ENCODE data around the gene MEOX2. TPM values are rescaled to one million over a fixed set of nuclear protein-coding genes. Genes with fewer than 3 reads are reported as not detected.

The MEOX2 gene
- not detected for polyA plus RNA-seq (2012; ENCODE audit: low read depth, missing spikeins)

DNA sequence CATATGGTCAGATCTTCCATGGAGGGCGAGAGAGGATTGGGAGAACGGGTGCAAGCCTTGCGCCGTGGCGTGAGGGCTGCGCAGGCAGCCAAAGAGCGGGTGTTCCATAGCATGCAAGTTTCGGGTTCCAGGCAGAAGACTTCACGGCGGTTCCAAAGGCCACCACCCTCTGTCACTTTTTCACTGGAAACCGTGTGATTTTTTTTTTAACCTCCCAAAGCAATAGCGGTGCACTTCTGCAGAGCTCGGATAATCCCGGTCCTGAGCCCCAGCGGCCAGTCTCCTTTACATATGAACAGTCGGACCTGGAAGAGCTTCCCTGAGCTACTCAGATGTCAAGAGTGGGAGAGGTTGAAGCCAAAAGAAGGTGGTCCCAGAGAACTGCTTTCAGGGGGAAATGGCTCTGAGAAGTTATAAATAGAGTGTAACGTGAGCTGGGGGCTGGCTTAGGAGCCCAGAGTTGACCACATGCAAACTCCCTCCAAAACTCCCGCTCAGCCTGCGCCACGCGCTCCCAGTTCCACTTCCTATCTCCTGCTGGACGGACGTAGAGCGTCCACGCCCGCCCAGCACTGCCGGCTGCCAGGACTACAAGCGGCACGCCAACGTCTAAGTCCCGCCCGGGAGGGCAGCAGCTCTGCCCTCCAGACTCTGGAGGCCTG, at the start of gene MEOX2:
Gene MEOX2 (minus strand): TSS at position 389 of the 662 bp plus-strand sequence. CDS start 281 bp downstream, at position 108.
- no peak for TF ChIP-seq POLR2AphosphoS5 (IDR thresholded peaks at IDR 0.05; ENCODE audit: low read depth, low read length)
- TF ChIP-seq PAX5 (IDR thresholded peaks at IDR 0.05; ENCODE audit: insufficient read depth, low read length, severe bottlenecking) = no peak
- TF ChIP-seq SPI1 (IDR thresholded peaks at IDR 0.05; ENCODE audit: low read depth, low read length) = no peak
- no peak for TF ChIP-seq POU2F2 (IDR thresholded peaks at IDR 0.05; ENCODE audit: low read depth, low read length)
- no peak for TF ChIP-seq POLR2A (IDR thresholded peaks at IDR 0.05; ENCODE audit: low read depth, low read length)
- no peak for TF ChIP-seq TAF1 (IDR thresholded peaks at IDR 0.05; ENCODE audit: low read depth, low read length)
- no peak for FAIRE-seq
- DNase-seq (ENCODE audit: insufficient read length, low spot score) = no peak

DNA sequence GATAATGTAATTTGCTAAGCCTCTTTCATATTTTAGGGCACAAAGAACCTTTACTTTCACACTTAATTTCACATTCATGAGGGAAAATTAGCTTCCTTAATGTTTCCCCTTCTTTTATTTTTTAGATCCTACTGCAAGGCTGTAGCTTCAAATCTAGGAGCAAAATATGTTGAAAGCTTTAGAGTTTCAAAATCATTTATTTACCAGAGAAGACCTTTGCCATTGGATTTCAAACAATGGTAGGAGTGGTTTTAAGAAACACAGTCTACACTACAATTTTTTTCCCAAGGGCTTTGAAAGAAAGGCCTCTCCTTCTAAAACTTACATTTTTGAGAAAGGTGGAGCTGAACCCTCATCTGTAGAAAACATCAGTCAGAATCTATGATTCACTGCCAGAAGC, 43.3 kb upstream of the MEOX2 start:
- no peak for FAIRE-seq
- TF ChIP-seq PAX5 (IDR thresholded peaks at IDR 0.05; ENCODE audit: insufficient read depth, low read length, severe bottlenecking) = no peak
- TF ChIP-seq SPI1 (IDR thresholded peaks at IDR 0.05; ENCODE audit: low read depth, low read length) = no peak
- no peak for TF ChIP-seq POU2F2 (IDR thresholded peaks at IDR 0.05; ENCODE audit: low read depth, low read length)
- no peak for TF ChIP-seq TAF1 (IDR thresholded peaks at IDR 0.05; ENCODE audit: low read depth, low read length)
- TF ChIP-seq POLR2A (IDR thresholded peaks at IDR 0.05; ENCODE audit: low read depth, low read length) = no peak
- TF ChIP-seq POLR2AphosphoS5 (IDR thresholded peaks at IDR 0.05; ENCODE audit: low read depth, low read length) = no peak
- DNase-seq (ENCODE audit: insufficient read length, low spot score) = no peak

DNA sequence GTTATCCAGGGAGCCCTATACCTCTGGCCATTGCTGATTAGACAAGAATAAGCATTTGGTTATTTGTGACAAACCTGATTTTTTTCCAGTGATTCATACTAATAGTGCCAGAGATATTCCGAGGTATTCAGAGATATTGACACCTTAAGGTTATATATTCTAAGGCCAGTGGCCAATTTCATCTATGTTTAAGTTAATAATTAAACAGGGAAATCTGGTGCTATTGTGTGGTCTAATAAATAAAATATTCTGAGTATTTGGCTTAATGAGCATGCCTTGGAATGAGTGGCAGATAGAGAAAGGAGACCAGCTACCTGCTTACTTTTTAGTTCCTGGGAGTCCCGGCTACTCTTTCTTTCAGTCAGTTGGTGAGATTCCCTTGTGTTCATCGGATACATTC, 38.6 kb upstream of the MEOX2 start:
- TF ChIP-seq POU2F2 (IDR thresholded peaks at IDR 0.05; ENCODE audit: low read depth, low read length) (no peak), SPI1 (IDR thresholded peaks at IDR 0.05; ENCODE audit: low read depth, low read length) (no peak), TAF1 (IDR thresholded peaks at IDR 0.05; ENCODE audit: low read depth, low read length) (no peak), POLR2AphosphoS5 (IDR thresholded peaks at IDR 0.05; ENCODE audit: low read depth, low read length) (no peak), PAX5 (IDR thresholded peaks at IDR 0.05; ENCODE audit: insufficient read depth, low read length, severe bottlenecking) (no peak), POLR2A (IDR thresholded peaks at IDR 0.05; ENCODE audit: low read depth, low read length) (no peak)
- DNase-seq (ENCODE audit: insufficient read length, low spot score) (no peak), FAIRE-seq (no peak)

DNA sequence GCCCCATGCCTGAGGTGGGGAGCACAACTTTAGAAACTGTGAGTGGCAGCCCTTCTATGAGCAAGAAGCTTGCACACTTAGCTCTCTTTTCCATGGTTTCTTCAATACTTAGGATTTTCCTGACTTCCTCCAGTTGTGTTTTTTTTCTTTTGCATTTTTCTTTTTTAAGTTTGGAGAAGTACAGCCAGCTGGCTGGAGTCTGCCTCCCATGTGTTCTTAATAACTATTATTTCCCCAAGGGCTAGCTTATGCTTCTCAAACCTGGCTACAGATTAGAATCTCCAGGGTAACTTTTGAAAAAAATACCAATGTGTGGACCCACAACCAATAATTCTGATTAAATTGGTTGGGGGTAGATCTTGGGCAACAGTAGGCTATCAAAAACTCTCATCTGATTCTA, 37.4 kb upstream of the MEOX2 start:
- TF ChIP-seq TAF1 (IDR thresholded peaks at IDR 0.05; ENCODE audit: low read depth, low read length) (no peak), PAX5 (IDR thresholded peaks at IDR 0.05; ENCODE audit: insufficient read depth, low read length, severe bottlenecking) (no peak), POLR2A (IDR thresholded peaks at IDR 0.05; ENCODE audit: low read depth, low read length) (no peak), SPI1 (IDR thresholded peaks at IDR 0.05; ENCODE audit: low read depth, low read length) (no peak), POLR2AphosphoS5 (IDR thresholded peaks at IDR 0.05; ENCODE audit: low read depth, low read length) (no peak), POU2F2 (IDR thresholded peaks at IDR 0.05; ENCODE audit: low read depth, low read length) (no peak)
- DNase-seq (ENCODE audit: insufficient read length, low spot score) = no peak
- no peak for FAIRE-seq

GRCh38 chr7:15720849-15721471, 34.5 kb upstream of the MEOX2 start:
- TF ChIP-seq SPI1 (IDR thresholded peaks at IDR 0.05; ENCODE audit: low read depth, low read length) (no peak), POU2F2 (IDR thresholded peaks at IDR 0.05; ENCODE audit: low read depth, low read length) (no peak), POLR2AphosphoS5 (IDR thresholded peaks at IDR 0.05; ENCODE audit: low read depth, low read length) (no peak), PAX5 (IDR thresholded peaks at IDR 0.05; ENCODE audit: insufficient read depth, low read length, severe bottlenecking) (no peak), TAF1 (IDR thresholded peaks at IDR 0.05; ENCODE audit: low read depth, low read length) (no peak), POLR2A (IDR thresholded peaks at IDR 0.05; ENCODE audit: low read depth, low read length) (no peak)
- DNase-seq (ENCODE audit: insufficient read length, low spot score) = no peak
- FAIRE-seq = no peak

DNA sequence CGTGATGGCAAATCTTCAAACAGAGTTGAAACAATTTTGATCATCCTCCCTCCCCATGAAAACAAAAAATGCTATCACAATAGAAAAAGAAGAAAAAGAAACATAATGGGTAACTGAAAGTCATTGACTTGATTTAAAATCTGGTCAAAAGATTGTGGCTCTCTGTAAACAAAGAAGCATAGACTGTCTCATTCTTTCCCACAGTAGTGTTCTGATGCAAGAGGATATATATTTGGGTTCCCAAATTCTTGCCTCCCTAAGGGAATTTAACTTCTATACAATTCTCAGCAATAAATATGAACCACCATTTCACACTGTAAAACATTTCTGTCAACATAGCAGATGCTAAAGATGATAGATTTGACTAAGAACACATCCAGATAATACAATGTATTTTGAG, 32.8 kb upstream of the MEOX2 start:
- FAIRE-seq = no peak
- TF ChIP-seq SPI1 (IDR thresholded peaks at IDR 0.05; ENCODE audit: low read depth, low read length) (no peak), POU2F2 (IDR thresholded peaks at IDR 0.05; ENCODE audit: low read depth, low read length) (no peak), POLR2A (IDR thresholded peaks at IDR 0.05; ENCODE audit: low read depth, low read length) (no peak), POLR2AphosphoS5 (IDR thresholded peaks at IDR 0.05; ENCODE audit: low read depth, low read length) (no peak), TAF1 (IDR thresholded peaks at IDR 0.05; ENCODE audit: low read depth, low read length) (no peak), PAX5 (IDR thresholded peaks at IDR 0.05; ENCODE audit: insufficient read depth, low read length, severe bottlenecking) (no peak)
- no peak for DNase-seq (ENCODE audit: insufficient read length, low spot score)

GRCh38 chr7:15715435-15715834, 29.0 kb upstream of the MEOX2 start:
- DNase-seq (ENCODE audit: insufficient read length, low spot score) (no peak), FAIRE-seq (no peak)
- TF ChIP-seq POLR2AphosphoS5 (IDR thresholded peaks at IDR 0.05; ENCODE audit: low read depth, low read length) (no peak), PAX5 (IDR thresholded peaks at IDR 0.05; ENCODE audit: insufficient read depth, low read length, severe bottlenecking) (no peak), TAF1 (IDR thresholded peaks at IDR 0.05; ENCODE audit: low read depth, low read length) (no peak), POU2F2 (IDR thresholded peaks at IDR 0.05; ENCODE audit: low read depth, low read length) (no peak), POLR2A (IDR thresholded peaks at IDR 0.05; ENCODE audit: low read depth, low read length) (no peak), SPI1 (IDR thresholded peaks at IDR 0.05; ENCODE audit: low read depth, low read length) (no peak)

DNA sequence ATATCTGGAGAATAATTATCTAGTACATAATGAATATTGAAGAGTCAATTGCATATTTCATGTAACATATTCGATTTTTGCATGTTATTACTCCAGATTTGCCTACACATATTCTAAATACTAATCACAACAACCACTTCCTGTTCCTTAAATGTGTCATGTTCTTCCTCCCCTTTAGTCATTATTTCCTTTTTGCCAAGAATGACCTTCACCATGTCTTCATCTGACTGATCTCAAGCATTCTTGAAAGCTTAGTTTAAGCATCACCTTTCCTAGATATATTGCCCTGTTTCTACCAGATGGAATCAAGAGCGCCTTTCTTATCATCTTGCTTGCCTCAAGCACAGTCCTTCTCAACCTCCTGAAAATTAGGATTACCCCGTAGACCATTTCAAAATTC, 23.5 kb upstream of the MEOX2 start:
- TF ChIP-seq POLR2AphosphoS5 (IDR thresholded peaks at IDR 0.05; ENCODE audit: low read depth, low read length) (no peak), POLR2A (IDR thresholded peaks at IDR 0.05; ENCODE audit: low read depth, low read length) (no peak), SPI1 (IDR thresholded peaks at IDR 0.05; ENCODE audit: low read depth, low read length) (no peak), TAF1 (IDR thresholded peaks at IDR 0.05; ENCODE audit: low read depth, low read length) (no peak), POU2F2 (IDR thresholded peaks at IDR 0.05; ENCODE audit: low read depth, low read length) (no peak), PAX5 (IDR thresholded peaks at IDR 0.05; ENCODE audit: insufficient read depth, low read length, severe bottlenecking) (no peak)
- no peak for FAIRE-seq
- no peak for DNase-seq (ENCODE audit: insufficient read length, low spot score)

DNA sequence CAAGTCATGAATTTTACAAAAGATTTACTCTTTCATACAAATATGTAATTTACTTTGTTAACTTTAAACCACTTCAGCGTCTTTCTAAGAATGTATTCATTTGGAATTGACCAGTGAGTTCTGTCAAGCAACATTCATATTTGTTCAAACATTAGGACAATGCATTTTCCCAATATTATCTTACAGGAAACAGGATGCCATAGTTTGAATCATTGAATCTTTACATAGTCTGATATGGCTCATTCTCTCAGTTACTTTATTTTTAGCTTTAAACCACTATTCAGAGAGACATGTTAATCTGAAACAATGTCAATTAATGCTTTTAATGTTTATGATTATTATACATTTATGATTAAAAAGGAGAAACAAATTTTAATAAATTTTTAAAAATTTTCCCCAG, 21.1 kb upstream of the MEOX2 start:
- DNase-seq (ENCODE audit: insufficient read length, low spot score) (no peak), FAIRE-seq (no peak)
- TF ChIP-seq SPI1 (IDR thresholded peaks at IDR 0.05; ENCODE audit: low read depth, low read length) (no peak), POU2F2 (IDR thresholded peaks at IDR 0.05; ENCODE audit: low read depth, low read length) (no peak)

All from GM12891 (cell line).